Mucosa of descending colon (tissue), 3 donors: Measurements from ENCODE around the gene CTSO. TPM values are rescaled to one million over a fixed set of nuclear protein-coding genes. Genes with fewer than 3 reads are reported as not detected.
A peak's percentile ranks its signal among the peaks of the same experiment; 100 is the strongest.

Source experiments
- ATAC-seq: fragments of 200-7000 bp; cut with Tn5 transposase; one replicate; pipeline ENCODE4 v1.9.1; 2020; ENCODE audit warnings: mild to moderate bottlenecking, moderate library complexity
- DNase-seq, 3 donors: peaks; one replicate each; pipeline ENCODE4 v3.0.0-alpha.2; 2020
- H3K36me3 ChIP-seq: fragments of 200-600 bp; one replicate; pipeline ENCODE4 v1.8.0; 2021; ENCODE audit warnings: low read depth, mild to moderate bottlenecking
- H3K4me1 ChIP-seq: fragments of 200-600 bp; one replicate; pipeline ENCODE4 v1.8.0; 2021; ENCODE audit warnings: low read depth, mild to moderate bottlenecking
- H3K4me3 ChIP-seq: fragments of 200-600 bp; one replicate; pipeline ENCODE4 v1.8.0; 2021; ENCODE audit warnings: mild to moderate bottlenecking
- H3K9me3 ChIP-seq: fragments of 200-600 bp; one replicate; pipeline ENCODE4 v1.8.0; 2021; ENCODE audit warnings: mild to moderate bottlenecking
- CTCF ChIP-seq: fragments of 200-600 bp; IDR thresholded peaks from one replicate; pipeline ENCODE4 v1.8.0; 2022; ENCODE audit warnings: antibody characterized with exemption, mild to moderate bottlenecking
- intact Hi-C, 2 donors: fragments of 100-400 bp; cut with DNase I in 1 of 2; cut with micrococcal nuclease in 1 of 2; formaldehyde crosslinking; loops; one replicate each; pipeline versions ENCODE4 v1.11.0 to v1.11.1; 2022; cut with DNase I, micrococcal nuclease
- total RNA-seq, 3 donors: library from RNA; stranded (reverse); fragmentation: NEBNext Ultra II Directional in 2 of 3; extraction: Animal tissue kit (Norgen Biotek cat#: 25700) in 2 of 3; gene quantifications; one replicate each; pipeline versions ENCODE4 v1.2.1 to v1.2.4, GENCODE V29; 2021 to 2023
- donor health status: DM: no; HTN: no; CAD: no; lungs with moderate emphysema.
- donor health status: DM: no; HTN: no; CAD: no.
- donor health status: DM: no; HTN: yes; CAD: no.

The CTSO gene
- total RNA-seq, 3 donors from 2014 or later = 16.3 to 19.0 (median 18.7) TPM

DNA sequence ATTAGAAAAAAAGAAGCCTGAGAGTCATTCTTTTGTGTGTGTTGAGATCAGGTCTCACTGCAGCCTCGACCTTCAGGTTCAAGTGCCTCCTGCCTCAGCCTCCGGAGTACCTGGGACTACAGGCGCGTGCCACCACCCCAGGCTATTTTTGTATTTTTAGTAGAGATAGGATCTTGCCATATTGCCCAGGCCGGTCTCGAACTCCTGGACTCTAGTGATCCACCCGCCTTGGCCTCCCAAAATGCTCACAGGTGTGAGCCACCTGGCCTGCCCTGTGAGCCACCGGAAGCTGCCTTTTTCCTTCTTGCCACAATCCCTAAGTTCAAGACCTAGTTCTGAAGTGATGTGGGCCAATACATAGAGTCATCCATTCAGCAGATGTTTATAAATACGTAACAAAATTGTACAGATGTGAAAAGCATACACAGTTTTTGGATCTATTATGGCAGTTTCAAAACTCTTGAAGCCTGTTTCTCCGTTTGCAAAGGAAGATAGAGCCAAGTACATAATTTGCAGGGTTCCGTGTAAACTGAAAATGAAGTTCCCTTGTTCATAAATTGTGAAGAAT lies 536 bp upstream of the CTSO start:
- Histone ChIP-seq H3K9me3 (no peaks in the 10 kb centered on the region), H3K4me3 (peak overlapping the region; percentile 58), H3K4me1 (peaks cover 10% of the 10 kb centered on the region), H3K36me3 (no peaks in the 10 kb centered on the region)
- DNase-seq (peak in 1 of 3 donors; percentile 50), ATAC-seq (no peak)
- no peak for TF ChIP-seq CTCF
- intact Hi-C loops = loop anchor here (10.0 kb wide), 2 partner anchors 139 to 539 kb away; no protein-coding TSS in a partner anchor

GRCh38 chr4:155952501-155952901 lies 1.2 kb downstream of the CTSO start:
- Histone ChIP-seq H3K4me3 (no peak overlapping the region), H3K9me3 (no peaks in the 10 kb centered on the region), H3K4me1 (peaks cover 10% of the 10 kb centered on the region), H3K36me3 (no peaks in the 10 kb centered on the region)
- TF ChIP-seq CTCF = no peak
- DNase-seq (no peak), ATAC-seq (no peak)
- intact Hi-C loops = loop anchor here (10.0 kb wide), 2 partner anchors 138 to 538 kb away; no protein-coding TSS in a partner anchor

GRCh38 chr4:155950461-155950860 lies 3.2 kb downstream of the CTSO start:
- peaks cover 10% of the 10 kb centered on the region for H3K4me1 ChIP-seq
- no peaks in the 10 kb centered on the region for H3K36me3 ChIP-seq
- ATAC-seq (no peak), DNase-seq (no peak)
- no peak overlapping the region for H3K4me3 ChIP-seq
- H3K9me3 ChIP-seq = no peaks in the 10 kb centered on the region
- intact Hi-C loops = loop anchor here (10.0 kb wide), 2 partner anchors 136 to 536 kb away; no protein-coding TSS in a partner anchor
- no peak for TF ChIP-seq CTCF

DNA sequence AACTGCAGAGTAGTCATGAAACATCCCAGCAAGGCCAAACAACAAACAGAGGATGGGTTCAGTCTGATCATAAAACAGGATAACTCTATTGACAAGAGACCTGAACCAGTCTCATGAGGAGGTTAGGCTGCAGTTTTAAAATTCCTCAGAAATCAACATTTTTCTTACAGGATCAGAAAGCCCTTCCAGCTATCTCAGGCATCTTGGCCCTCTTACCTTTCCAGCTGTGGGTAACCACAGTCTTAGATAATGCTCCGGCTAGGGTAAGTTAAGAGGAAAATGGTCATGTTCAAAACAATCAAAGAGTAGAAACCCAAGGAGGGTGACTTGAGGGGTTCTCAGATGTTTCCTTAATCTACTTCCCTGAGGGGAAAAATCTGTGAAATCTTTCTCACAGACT lies 5.1 kb downstream of the CTSO start:
- ATAC-seq (no peak), DNase-seq (no peak)
- Histone ChIP-seq H3K36me3 (no peaks in the 10 kb centered on the region), H3K9me3 (no peaks in the 10 kb centered on the region), H3K4me1 (no peaks in the 10 kb centered on the region), H3K4me3 (no peak overlapping the region)
- intact Hi-C loops = no loop called here
- TF ChIP-seq CTCF = no peak

DNA sequence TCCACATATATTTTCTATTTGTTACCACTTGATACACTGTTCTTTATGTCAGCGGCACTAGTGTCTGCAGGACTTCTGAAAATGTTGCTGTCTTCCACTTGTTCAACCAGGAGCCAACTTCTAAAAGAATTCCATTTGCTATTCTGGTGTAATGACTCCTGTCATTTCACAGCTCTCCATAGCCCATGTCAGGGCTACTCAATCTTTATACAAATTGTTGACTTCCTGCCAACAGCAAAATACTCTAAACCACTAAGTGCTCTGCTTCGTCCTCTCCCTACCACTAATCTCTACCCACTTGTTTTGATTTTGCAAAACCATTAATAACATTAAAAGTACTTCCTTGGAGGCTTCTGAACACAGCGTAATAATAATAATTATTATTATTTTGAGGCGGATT lies 7.2 kb downstream of the CTSO start:
- no peaks in the 10 kb centered on the region for H3K4me1 ChIP-seq
- ATAC-seq (no peak), DNase-seq (no peak)
- no peak overlapping the region for H3K4me3 ChIP-seq
- intact Hi-C loops = no loop called here
- no peak for TF ChIP-seq CTCF
- H3K36me3 ChIP-seq = no peaks in the 10 kb centered on the region
- H3K9me3 ChIP-seq = no peaks in the 10 kb centered on the region

- no peak overlapping the region for H3K4me3 ChIP-seq
- no peaks in the 10 kb centered on the region for H3K9me3 ChIP-seq
- H3K4me1 ChIP-seq = no peaks in the 10 kb centered on the region
- no peaks in the 10 kb centered on the region for H3K36me3 ChIP-seq
- DNase-seq (no peak), ATAC-seq (no peak)
- no peak for TF ChIP-seq CTCF
- intact Hi-C loops = no loop called here
These were observed 9.2 kb downstream of the CTSO start for GRCh38 chr4:155944516-155944915.
